Progenitor cell of endocrine pancreas (in vitro differentiated cells): ENCODE measurements around the gene CCDC192. TPM values are rescaled to one million over a fixed set of nuclear protein-coding genes. Genes with fewer than 3 reads are reported as not detected.

ENCODE experiments used
- DNase-seq: peaks from one replicate; pipeline ENCODE4 v3.0.0; 2021; ENCODE audit warnings: low spot score; ENCODE audit not compliant: unreplicated experiment
- H3K27ac Mint-ChIP-seq: 2 replicates; pipeline ENCODE4 v1.8.0; 2021; ENCODE audit warnings: mild to moderate bottlenecking, moderate library complexity, mixed read lengths
- H3K27me3 Mint-ChIP-seq: 2 replicates; pipeline ENCODE4 v1.8.0; 2021; ENCODE audit warnings: mixed read lengths
- H3K36me3 Mint-ChIP-seq: 2 replicates; pipeline ENCODE4 v1.8.0; 2022; ENCODE audit warnings: mixed read lengths; ENCODE audit not compliant: insufficient read depth
- H3K4me1 Mint-ChIP-seq: 2 replicates; pipeline ENCODE4 v1.8.0; 2021; ENCODE audit warnings: low read depth, mixed read lengths
- H3K4me3 Mint-ChIP-seq: 2 replicates; pipeline ENCODE4 v1.8.0; 2021; ENCODE audit warnings: low read depth, mild to moderate bottlenecking, moderate library complexity, mixed read lengths
- H3K9me3 Mint-ChIP-seq: 2 replicates; pipeline ENCODE4 v1.8.0; 2021; ENCODE audit warnings: low read depth, mixed read lengths
- CTCF ChIP-seq: fragments of 200-600 bp; sonication (generic); IDR thresholded peaks from one replicate; pipeline ENCODE4 v1.5.0; 2021; ENCODE audit warnings: antibody characterized with exemption, mild to moderate bottlenecking; ENCODE audit not compliant: unreplicated experiment
- total RNA-seq: library from RNA; stranded (reverse); gene quantifications from 2 replicates; pipeline ENCODE4 v1.2.1, GENCODE V29; 2021

Gene CCDC192
- total RNA-seq, 1 donor from 2014 or later: not detected

- TF ChIP-seq CTCF: no peak
- DNase-seq: no peak
- H3K4me1 Mint-ChIP-seq: no peaks in the 10 kb centered on the region
- H3K27me3 Mint-ChIP-seq: no peaks in the 10 kb centered on the region
- H3K36me3 Mint-ChIP-seq: no peaks in the 10 kb centered on the region
- H3K9me3 Mint-ChIP-seq: peaks cover 4% of the 10 kb centered on the region
- H3K27ac Mint-ChIP-seq: no peak overlapping the region
- no peak overlapping the region for H3K4me3 Mint-ChIP-seq
These were observed 90.7 kb downstream of the CCDC192 start for GRCh38 chr5:127793879-127794278.

- H3K36me3 Mint-ChIP-seq: no peaks in the 10 kb centered on the region
- no peak overlapping the region for H3K4me3 Mint-ChIP-seq
- no peak for DNase-seq
- TF ChIP-seq CTCF: no peak
- no peaks in the 10 kb centered on the region for H3K27me3 Mint-ChIP-seq
- no peaks in the 10 kb centered on the region for H3K4me1 Mint-ChIP-seq
- H3K27ac Mint-ChIP-seq: no peak overlapping the region
- H3K9me3 Mint-ChIP-seq: peaks cover 4% of the 10 kb centered on the region
These were observed 93.0 kb downstream of the CCDC192 start for GRCh38 chr5:127796211-127796610.

- H3K4me3 Mint-ChIP-seq: no peak overlapping the region
- no peaks in the 10 kb centered on the region for H3K27me3 Mint-ChIP-seq
- DNase-seq: no peak
- no peaks in the 10 kb centered on the region for H3K4me1 Mint-ChIP-seq
- H3K36me3 Mint-ChIP-seq: no peaks in the 10 kb centered on the region
- TF ChIP-seq CTCF: no peak
- H3K9me3 Mint-ChIP-seq: no peaks in the 10 kb centered on the region
- no peak overlapping the region for H3K27ac Mint-ChIP-seq
These were observed 96.2 kb downstream of the CCDC192 start for GRCh38 chr5:127799293-127799905.

- no peaks in the 10 kb centered on the region for H3K36me3 Mint-ChIP-seq
- TF ChIP-seq CTCF: no peak
- no peak overlapping the region for H3K27ac Mint-ChIP-seq
- H3K27me3 Mint-ChIP-seq: no peaks in the 10 kb centered on the region
- H3K4me1 Mint-ChIP-seq: no peaks in the 10 kb centered on the region
- H3K4me3 Mint-ChIP-seq: no peak overlapping the region
- H3K9me3 Mint-ChIP-seq: no peaks in the 10 kb centered on the region
- DNase-seq: no peak
These were observed 98.7 kb downstream of the CCDC192 start for GRCh38 chr5:127801751-127802476.

GRCh38 chr5:127802477-127802865 lies 99.3 kb downstream of the CCDC192 start:
- Mint-ChIP-seq H3K4me3 (no peak overlapping the region), H3K27ac (no peak overlapping the region), H3K9me3 (no peaks in the 10 kb centered on the region), H3K4me1 (no peaks in the 10 kb centered on the region), H3K36me3 (no peaks in the 10 kb centered on the region), H3K27me3 (no peaks in the 10 kb centered on the region)
- TF ChIP-seq CTCF: no peak
- DNase-seq: no peak
